Ascending aorta (tissue), 2 donors: ENCODE measurements around the gene SLC25A28. TPM values are rescaled to one million over a fixed set of nuclear protein-coding genes. Genes with fewer than 3 reads are reported as not detected.

Experiments used
- DNase-seq, 2 donors: peaks; one replicate each; pipeline ENCODE4 v3.0.0-alpha.2; 2019; ENCODE audit warnings: low spot score in 2 of 2
- H3K27ac ChIP-seq, 2 donors: fragments of 200-600 bp; sonication (generic); one replicate each; pipeline ENCODE4 v1.5.1; 2016 to 2017; ENCODE audit warnings: mild to moderate bottlenecking in 1 of 2
- H3K27me3 ChIP-seq: fragments of 200-600 bp; sonication (generic); one replicate; pipeline ENCODE4 v1.5.1; 2017
- H3K36me3 ChIP-seq, 2 donors: fragments of 200-600 bp; sonication (generic); one replicate each; pipeline ENCODE4 v1.5.1; 2016
- H3K4me1 ChIP-seq, 2 donors: fragments of 200-600 bp; sonication (generic); one replicate each; pipeline ENCODE4 v1.5.1; 2016 to 2017; ENCODE audit warnings: mild to moderate bottlenecking in 1 of 2
- H3K4me3 ChIP-seq, 2 donors: fragments of 200-600 bp; sonication (generic); one replicate each; pipeline ENCODE4 v1.5.1; 2016 to 2017; ENCODE audit warnings: mild to moderate bottlenecking in 1 of 2
- H3K9me3 ChIP-seq, 2 donors: fragments of 200-600 bp; sonication (generic); one replicate each; pipeline ENCODE4 v1.5.1; 2016
- CTCF ChIP-seq, 3 experiments: fragments of 200-600 bp in 2 of 3; fragments of 450-650 bp in 1 of 3; sonication (generic) in 2 of 3; IDR thresholded peaks; one replicate each; pipeline ENCODE4 v1.5.1; 2016 to 2019; ENCODE audit warnings: antibody characterized with exemption in 3 of 3, mild to moderate bottlenecking in 1 of 3, moderate library complexity in 1 of 3
- intact Hi-C: fragments of 100-400 bp; cut with DNase I; formaldehyde crosslinking; loops from one replicate; pipeline ENCODE4 v1.15.1; 2023
- total RNA-seq: library from RNA; depleted of rRNA; stranded (reverse); fragments of >200 nt; gene quantifications from one replicate; pipeline ENCODE4 v1.1.0, GENCODE V29; 2016

SLC25A28 gene
- total RNA-seq, 1 donor from 2014 or later, result 25.2 TPM

GRCh38 chr10:99654390-99655175 is 34.3 kb upstream of the SLC25A28 start:
- Histone ChIP-seq H3K27ac (no peak overlapping the region), H3K9me3 (no peaks in the 10 kb centered on the region), H3K27me3 (no peaks in the 10 kb centered on the region), H3K36me3 (no peaks in the 10 kb centered on the region), H3K4me1 (no peaks in the 10 kb centered on the region), H3K4me3 (no peak overlapping the region)
- no peak for DNase-seq
- intact Hi-C loops, result no loop called here
- TF ChIP-seq CTCF (IDR thresholded peaks at IDR 0.05), result no peak

- H3K4me3 ChIP-seq, result no peak overlapping the region
- no peaks in the 10 kb centered on the region for H3K9me3 ChIP-seq
- no peaks in the 10 kb centered on the region for H3K36me3 ChIP-seq
- intact Hi-C loops, result no loop called here
- DNase-seq, result no peak
- H3K4me1 ChIP-seq, result no peaks in the 10 kb centered on the region
- TF ChIP-seq CTCF (IDR thresholded peaks at IDR 0.05), result no peak
- no peak overlapping the region for H3K27ac ChIP-seq
- no peaks in the 10 kb centered on the region for H3K27me3 ChIP-seq
Observed at GRCh38 chr10:99652800-99653390, 32.7 kb upstream of the SLC25A28 start.

GRCh38 chr10:99648717-99649116 is 28.5 kb upstream of the SLC25A28 start:
- no peaks in the 10 kb centered on the region for H3K4me1 ChIP-seq
- DNase-seq, result no peak
- intact Hi-C loops, result no loop called here
- no peak for TF ChIP-seq CTCF (IDR thresholded peaks at IDR 0.05)
- no peak overlapping the region for H3K27ac ChIP-seq
- no peaks in the 10 kb centered on the region for H3K36me3 ChIP-seq
- H3K4me3 ChIP-seq, result no peak overlapping the region
- no peaks in the 10 kb centered on the region for H3K27me3 ChIP-seq
- no peaks in the 10 kb centered on the region for H3K9me3 ChIP-seq

- Histone ChIP-seq H3K4me1 (no peaks in the 10 kb centered on the region), H3K27ac (no peak overlapping the region), H3K27me3 (no peaks in the 10 kb centered on the region), H3K4me3 (no peak overlapping the region), H3K36me3 (no peaks in the 10 kb centered on the region), H3K9me3 (no peaks in the 10 kb centered on the region)
- DNase-seq, result no peak
- intact Hi-C loops, result no loop called here
- TF ChIP-seq CTCF (IDR thresholded peaks at IDR 0.05), result no peak
Observed at GRCh38 chr10:99647601-99648151, 27.4 kb upstream of the SLC25A28 start.

- H3K4me3 ChIP-seq, result no peak overlapping the region
- H3K9me3 ChIP-seq, result no peaks in the 10 kb centered on the region
- intact Hi-C loops, result no loop called here
- H3K27me3 ChIP-seq, result no peaks in the 10 kb centered on the region
- no peaks in the 10 kb centered on the region for H3K36me3 ChIP-seq
- DNase-seq, result no peak
- no peaks in the 10 kb centered on the region for H3K4me1 ChIP-seq
- no peak for TF ChIP-seq CTCF (IDR thresholded peaks at IDR 0.05)
- H3K27ac ChIP-seq, result no peak overlapping the region
Observed at GRCh38 chr10:99633832-99634231, 13.6 kb upstream of the SLC25A28 start.
